HG03060 (cell line): Measurements from ENCODE around the gene PTH.

Experiments used
- ATAC-seq: cut with Tn5 transposase; IDR thresholded peaks from one replicate; pipeline ENCODE4 v1.9.1; 2021; ENCODE audit warnings: low read depth, moderate number of reproducible peaks; ENCODE audit not compliant: unreplicated experiment

Gene PTH

GRCh38 chr11:13495929-13496328 lies at the start of gene PTH:
Gene PTH, minus strand, starts transcription at chr11:13495997. Its CDS starts 3,142 bp downstream, at chr11:13492855.
- ATAC-seq, result no peak

DNA sequence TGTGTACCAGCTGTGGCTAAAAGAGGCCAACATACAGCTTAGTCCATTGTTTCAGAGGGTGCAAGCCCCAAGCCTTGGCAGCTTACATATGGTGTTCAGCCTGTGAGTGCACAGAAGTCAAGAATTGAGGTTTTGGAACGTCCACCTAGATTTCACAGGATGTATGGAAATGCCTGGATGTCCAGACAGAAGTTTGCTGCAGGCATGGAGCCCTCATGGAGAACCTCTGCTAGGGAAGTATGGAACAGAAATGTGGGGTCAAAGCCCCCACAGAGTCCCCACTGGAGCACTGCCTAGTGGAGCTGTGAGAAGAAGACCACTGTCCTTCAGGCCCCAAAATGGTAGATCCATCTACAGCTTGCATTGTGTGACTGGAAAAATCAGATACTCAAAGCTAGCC lies 42.2 kb upstream of the PTH start:
- no peak for ATAC-seq

DNA sequence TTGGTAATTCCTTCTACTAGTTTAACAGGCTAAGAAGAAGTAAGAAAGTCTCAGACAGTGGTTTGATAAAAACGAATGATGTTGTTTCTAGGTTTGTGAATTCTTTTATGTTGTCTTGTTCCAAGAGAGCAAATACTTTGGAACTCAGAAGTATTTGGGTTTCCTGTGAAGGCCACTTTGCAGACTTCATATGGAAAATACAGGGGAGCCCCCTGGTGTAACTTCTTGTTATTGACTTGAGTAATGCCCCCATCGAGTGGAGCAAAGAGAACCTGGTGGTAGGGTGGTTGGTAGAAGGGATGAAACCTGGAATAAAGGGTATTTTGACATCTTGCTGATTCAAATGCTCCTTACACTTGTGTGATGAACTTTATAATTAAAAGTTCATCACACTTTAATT lies 40.0 kb upstream of the PTH start:
- no peak for ATAC-seq

DNA sequence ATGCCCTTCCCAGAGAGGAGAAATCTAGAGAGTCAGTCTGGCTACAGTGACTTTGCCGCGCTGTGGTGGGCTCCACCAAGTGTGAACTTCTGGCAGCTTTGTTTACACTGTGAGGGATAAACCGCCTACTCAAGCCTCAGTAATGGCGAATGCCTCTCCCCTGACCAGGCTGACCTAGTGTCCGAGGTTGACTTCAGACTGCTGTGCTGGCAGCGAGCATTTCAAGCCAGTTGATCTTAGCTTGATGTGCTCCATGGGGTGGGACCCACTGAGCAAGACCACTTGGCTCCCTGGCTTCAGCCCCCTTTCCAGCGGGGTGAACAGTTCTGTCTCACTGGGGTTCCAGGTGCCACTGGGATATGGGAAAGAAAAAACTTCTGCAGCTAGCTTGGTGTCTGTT lies 38.6 kb upstream of the PTH start:
- ATAC-seq, result no peak

DNA sequence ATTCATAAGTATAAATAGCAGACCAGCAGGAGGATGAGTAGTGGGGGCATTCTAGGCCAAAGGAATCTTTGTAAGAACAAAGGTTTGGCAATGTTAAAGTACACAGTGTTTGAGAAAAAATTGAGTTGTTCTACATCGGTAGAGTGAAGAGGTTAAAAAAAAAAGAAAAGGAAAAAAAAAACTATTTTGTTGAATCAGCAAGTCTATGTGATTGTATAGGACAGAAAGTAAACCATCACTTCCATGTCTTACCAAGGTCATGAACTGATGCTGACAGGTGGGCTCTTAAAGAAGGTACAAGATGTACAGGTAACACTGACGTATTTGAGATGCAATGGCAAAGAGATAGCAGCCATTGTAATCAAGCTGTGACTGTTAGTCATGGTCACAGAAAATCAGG lies 29.5 kb upstream of the PTH start:
- no peak for ATAC-seq

DNA sequence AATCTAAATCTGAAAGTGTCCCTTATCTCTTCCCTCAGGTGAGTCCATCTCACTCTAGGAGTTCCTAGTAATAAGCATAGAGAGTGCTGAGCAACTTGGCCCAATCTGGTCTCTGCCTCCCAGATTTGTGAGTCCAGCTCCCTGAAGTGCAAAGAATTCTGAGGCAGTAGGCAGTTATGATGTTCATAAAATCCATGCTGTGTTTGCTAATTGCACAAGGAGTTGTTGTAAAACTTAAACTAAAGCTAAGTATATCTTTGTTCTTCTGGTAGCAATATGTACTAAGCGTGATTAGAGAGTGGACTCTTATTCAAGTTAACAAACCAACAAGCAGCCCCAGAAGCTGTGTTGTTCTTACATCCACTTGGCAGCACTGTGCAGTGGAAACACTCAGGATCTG lies 7.6 kb upstream of the PTH start:
- no peak for ATAC-seq

- ATAC-seq, result no peak
Observed at GRCh38 chr11:13502492-13502891, 6.7 kb upstream of the PTH start.

- no peak for ATAC-seq
Observed at GRCh38 chr11:13494051-13494450, 1.7 kb downstream of the PTH start.

- ATAC-seq, result peak; percentile 53
Observed at GRCh38 chr11:13487661-13488030, 8.2 kb downstream of the PTH start.

DNA sequence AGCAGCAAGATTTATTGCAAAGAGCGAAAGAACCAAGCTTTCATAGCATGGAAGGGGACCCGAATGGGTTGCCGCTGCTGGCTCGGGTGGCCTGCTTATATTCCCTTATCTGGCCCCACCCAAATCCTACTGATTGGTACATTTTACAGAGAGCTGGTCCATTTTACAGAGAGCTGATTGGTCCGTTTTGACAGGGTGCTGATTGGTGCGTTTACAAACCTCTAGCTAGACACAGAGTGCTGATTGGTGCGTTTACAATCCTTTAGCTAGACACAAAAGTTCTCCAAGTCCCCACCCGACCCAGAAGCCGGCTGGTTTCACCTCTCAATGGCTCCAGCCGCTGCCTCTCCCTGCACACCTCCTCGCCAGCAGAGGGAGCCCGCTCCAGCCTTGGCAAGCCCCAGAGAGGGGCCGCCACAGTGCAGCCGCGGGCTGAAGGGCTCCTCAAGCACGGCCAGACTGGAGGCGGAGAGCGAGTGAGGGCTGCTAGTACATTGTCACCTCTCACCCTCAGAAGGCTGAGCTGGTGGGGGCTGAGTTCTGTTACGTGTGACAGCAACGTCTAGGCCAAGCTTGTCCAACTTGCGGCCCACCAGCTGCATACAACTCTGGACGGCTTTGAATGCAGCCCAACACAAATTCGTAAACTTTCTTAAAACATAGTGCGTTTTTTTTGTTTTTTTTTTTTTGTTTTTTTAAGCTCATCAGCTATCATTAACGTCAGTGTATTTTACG lies 8.7 kb downstream of the PTH start:
- peak; percentile 78 for ATAC-seq

DNA sequence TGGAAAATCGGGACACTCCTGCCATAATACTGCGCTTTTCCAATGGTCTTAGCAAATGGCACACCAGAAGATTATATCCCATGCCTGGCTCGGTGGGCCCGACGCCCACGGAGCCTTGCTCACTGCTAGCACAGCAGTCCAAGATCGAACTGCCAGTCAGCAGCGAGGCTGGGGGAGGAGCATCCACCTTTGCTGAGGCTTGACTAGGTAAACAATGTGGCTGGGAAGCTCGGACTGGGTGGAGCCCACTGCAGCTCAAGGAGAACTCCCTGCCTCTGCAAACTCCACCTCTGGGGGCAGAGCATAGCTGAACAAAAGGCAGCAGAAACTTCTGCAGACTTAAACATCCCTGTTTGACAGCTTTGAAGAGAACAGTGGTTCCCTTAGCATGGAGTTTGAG lies 15.6 kb downstream of the PTH start:
- no peak for ATAC-seq

GRCh38 chr11:13479688-13480087 lies 16.1 kb downstream of the PTH start:
- ATAC-seq, result no peak

DNA sequence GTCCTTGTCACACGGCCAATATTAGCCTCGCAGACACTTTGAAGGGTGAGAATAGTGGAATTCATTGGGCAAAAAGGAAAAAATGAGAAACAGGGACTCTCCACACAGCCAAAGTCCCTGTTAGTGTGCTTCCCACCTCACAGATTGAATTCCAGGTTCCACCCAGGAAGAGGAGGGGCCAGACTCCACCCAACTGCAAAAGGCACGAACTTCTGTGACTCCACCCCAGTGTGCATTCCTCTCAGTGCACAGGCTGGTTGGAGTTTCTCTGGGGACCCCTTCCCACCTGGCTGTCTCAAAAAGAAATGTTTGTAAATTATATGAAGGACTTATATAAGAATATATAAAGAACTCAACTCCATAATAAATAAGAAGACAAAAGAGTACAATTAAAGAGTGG lies 20.7 kb downstream of the PTH start:
- no peak for ATAC-seq

DNA sequence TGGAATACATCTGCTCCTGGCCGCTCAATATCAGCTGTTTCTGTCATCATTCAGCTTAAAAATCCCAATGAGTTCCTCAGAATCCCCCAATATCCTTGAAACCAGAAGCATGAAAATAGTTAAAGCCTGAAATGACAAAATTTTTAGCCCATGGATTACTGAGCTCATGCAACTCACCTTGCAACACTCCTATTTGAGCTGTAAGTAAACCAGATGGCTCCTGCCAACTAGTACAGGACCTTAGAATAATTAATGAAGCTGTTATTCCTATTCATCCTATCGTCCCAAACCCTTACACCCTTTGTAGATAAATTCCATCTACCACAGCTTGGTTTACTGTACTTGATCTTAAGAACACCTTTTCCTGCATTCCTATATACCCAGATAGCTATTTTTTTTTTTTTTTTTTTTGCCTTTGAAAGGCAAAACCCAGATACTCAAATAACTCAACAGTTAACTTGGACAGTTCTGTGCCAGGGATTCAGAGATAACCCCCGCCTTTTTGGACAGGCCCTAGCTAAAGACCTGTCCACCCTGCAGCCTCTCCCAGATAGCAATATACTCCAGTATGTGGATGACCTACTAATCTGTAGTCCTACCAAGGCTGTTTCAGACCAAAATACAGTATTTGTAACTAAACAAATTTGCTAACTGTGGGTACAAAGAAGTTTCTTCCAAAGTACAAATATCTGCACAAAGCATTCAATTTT lies 22.6 kb downstream of the PTH start:
- ATAC-seq, result no peak

DNA sequence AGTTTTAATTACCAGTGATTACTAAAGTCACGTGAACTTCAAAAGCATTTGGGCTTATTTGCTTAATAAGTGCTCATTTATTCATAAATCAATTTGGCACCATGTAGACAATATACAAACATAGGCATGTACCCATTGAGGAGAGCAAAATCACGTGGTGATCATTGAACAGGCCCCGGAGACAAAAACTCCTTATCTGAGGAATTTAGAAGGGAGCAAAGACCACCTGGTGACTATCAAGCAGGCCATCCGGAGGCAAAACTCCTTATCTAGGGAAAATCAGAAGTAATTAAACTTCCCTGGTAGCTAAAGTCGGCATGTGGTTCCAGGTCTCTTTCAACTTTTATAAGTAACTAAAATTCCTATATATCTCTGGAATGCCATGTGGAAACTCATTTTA lies 27.0 kb downstream of the PTH start:
- no peak for ATAC-seq

GRCh38 chr11:13465909-13466371 lies 29.9 kb downstream of the PTH start:
- no peak for ATAC-seq

DNA sequence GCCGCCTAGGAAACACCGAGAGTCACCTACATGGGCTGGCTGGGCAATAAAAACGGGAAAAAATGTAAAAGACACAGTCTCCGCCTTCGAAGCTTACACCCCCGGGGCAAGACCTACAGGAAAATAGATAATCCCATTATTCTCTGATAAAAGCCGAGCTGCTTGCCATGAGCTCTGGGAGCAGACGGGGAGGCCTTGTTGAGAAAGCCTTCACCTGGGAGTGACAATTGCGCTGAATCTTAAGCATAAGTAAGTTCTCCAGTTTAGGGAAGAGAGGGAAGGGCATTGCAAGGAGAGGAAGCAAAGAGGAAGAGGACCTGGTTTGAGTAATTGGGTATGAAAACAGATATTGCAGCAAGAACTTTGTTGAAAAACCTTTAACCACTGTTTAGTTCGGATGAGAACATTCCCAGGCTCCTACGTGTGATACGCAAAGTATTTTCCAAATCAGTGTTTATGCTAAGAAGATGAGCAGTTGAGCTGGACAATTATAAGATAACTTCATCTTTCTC lies 32.0 kb downstream of the PTH start:
- no peak for ATAC-seq

DNA sequence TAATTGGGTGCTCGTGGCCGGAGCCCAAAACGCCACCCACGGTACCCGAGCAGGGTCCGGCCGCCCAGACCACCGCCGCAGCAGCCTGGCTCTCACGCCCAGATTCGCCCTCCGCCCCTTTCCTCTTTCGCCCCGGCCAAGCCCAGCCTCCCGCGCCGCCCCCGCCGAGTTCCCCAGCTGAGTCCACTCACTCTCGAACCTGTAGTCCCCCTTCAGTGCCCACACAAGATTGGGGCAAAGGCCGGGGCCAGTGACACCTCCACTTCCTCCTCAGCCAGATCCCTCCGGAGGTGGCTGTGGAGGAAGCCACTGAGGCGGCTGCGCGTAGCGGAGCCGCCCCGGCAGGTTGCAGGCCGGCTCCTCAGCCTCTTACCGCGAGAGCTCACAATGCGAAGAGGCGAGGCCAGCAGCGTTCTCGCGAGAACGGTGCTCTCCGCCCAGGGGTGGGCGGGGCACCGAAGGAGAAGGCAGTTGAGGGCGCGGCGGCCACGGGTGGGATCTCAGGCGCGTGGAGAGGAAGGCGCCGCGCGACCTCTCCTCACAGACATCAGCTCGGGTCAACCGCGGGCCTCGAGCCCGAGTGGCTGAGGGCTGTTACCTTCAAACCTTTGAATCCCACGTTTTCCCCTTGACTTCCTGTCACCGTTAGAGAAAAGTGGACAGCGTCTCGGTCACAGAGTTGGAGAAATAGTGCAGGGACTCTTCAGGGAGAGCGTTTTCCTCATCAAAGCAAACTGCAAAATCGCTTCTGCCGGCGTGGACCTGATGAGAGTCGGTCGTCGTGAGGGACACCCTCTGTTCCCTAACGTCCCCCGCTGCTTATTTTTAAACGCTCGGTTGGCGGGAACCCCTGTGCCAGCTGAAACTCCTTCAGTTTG lies 32.7 kb downstream of the PTH start, which contains the start of gene BTBD10:
Gene BTBD10, minus strand, starts transcription at position 322 of the 878 bp plus-strand sequence. CDS start 18,098 bp downstream, outside the sequence.
- peak; percentile 84 for ATAC-seq

GRCh38 chr11:13462311-13462900 lies 33.4 kb downstream of the PTH start:
- ATAC-seq, result peak; percentile 24

- no peak for ATAC-seq
Observed at GRCh38 chr11:13461291-13461690, 34.5 kb downstream of the PTH start.
